SK-N-MC (cell line): ENCODE measurements around the gene ADH1B.

Source experiments
- EZH2 ChIP-seq: fragments of 200-600 bp; sonication (generic); IDR thresholded peaks from one replicate; pipeline ENCODE4 v1.6.1; 2017; ENCODE audit warnings: antibody characterized with exemption
- POLR2AphosphoS5 ChIP-seq: IDR thresholded peaks from 2 replicates; pipeline ENCODE4 v1.6.1; 2012; ENCODE audit warnings: mild to moderate bottlenecking, low read depth, low read length, borderline replicate concordance

DNA sequence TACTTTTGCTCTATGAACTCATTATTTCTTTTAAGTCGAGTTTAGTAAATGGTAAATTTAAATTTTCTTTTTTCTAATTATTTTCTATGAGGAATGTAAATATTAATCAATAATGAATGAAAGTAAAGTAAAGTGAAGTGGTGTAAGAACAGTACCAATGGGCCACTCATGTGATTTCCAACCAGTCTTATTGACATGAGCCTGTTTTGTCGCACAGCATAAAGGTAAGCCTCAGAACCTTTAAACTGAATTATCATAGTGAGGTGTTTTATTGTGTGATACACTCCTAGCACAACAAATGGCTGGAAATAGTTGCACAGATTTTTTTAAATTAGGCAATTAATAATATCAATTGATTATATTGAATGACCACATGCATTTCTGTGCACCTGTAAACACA, 30.3 kb upstream of the ADH1B start:
- TF ChIP-seq EZH2 (no peak), POLR2AphosphoS5 (no peak)
